Gastroesophageal sphincter (tissue), 3 donors: ENCODE results near the gene SLCO3A1.

ENCODE experiments used
- CTCF ChIP-seq, 4 experiments: fragments of 200-600 bp in 2 of 4; fragments of 450-650 bp in 2 of 4; sonication (generic) in 1 of 4; IDR thresholded peaks; one replicate each; pipeline ENCODE4 v1.5.1; 2017 to 2019; ENCODE audit warnings: antibody characterized with exemption in 4 of 4, mild to moderate bottlenecking in 2 of 4, moderate library complexity in 2 of 4
- EP300 ChIP-seq: sonication (generic); formaldehyde crosslinking; IDR thresholded peaks from one replicate; pipeline ENCODE4 v1.6.1; 2017; ENCODE audit warnings: antibody characterized with exemption, mild to moderate bottlenecking
- POLR2A ChIP-seq, 2 donors: fragments of 450-650 bp; IDR thresholded peaks; one replicate each; pipeline ENCODE4 v1.6.1; 2017; ENCODE audit warnings: antibody characterized with exemption in 2 of 2, mild to moderate bottlenecking in 2 of 2, moderate library complexity in 1 of 2
- POLR2AphosphoS5 ChIP-seq: sonication (generic); formaldehyde crosslinking; IDR thresholded peaks from one replicate; pipeline ENCODE4 v1.6.1; 2017; ENCODE audit warnings: antibody characterized with exemption

GRCh38 chr15:91892436-91892835 is 38.9 kb downstream of the SLCO3A1 start:
- TF ChIP-seq CTCF (IDR thresholded peaks at IDR 0.05) (no peak), POLR2AphosphoS5 (no peak), POLR2A (IDR thresholded peaks at IDR 0.05) (no peak), EP300 (no peak)
